Tibial artery (tissue), 4 donors: ENCODE results near the gene IL1RAPL1.

Source experiments
- DNase-seq, 2 donors: peaks; one replicate each; pipeline ENCODE4 v3.0.0-alpha.2; 2019
- H3K27ac ChIP-seq, 2 donors: fragments of 200-600 bp; sonication (generic) in 1 of 2; 1 replicate in 1 of 2; 2 replicates in 1 of 2; pipeline ENCODE4 v1.5.1; 2018 to 2019; ENCODE audit warnings: mild to moderate bottlenecking in 1 of 2
- H3K27me3 ChIP-seq, 2 donors: fragments of 200-600 bp; sonication (generic) in 1 of 2; one replicate each; pipeline versions ENCODE4 v1.5.1 to v1.6.0; 2016 to 2019
- H3K36me3 ChIP-seq, 3 donors: fragments of 200-600 bp; sonication (generic) in 2 of 3; one replicate each; pipeline ENCODE4 v1.5.1; 2016 to 2019; ENCODE audit warnings: mild to moderate bottlenecking in 2 of 3
- H3K4me1 ChIP-seq, 4 donors: fragments of 200-600 bp; sonication (generic) in 2 of 4; 1 replicate in 3 of 4; 2 replicates in 1 of 4; pipeline ENCODE4 v1.5.1; 2016 to 2019
- H3K4me3 ChIP-seq, 2 donors: fragments of 200-600 bp; sonication (generic) in 1 of 2; 1 replicate in 1 of 2; 2 replicates in 1 of 2; pipeline ENCODE4 v1.5.1; 2018 to 2019; ENCODE audit warnings: mild to moderate bottlenecking in 2 of 2
- H3K9me3 ChIP-seq, 3 donors: fragments of 200-600 bp; sonication (generic) in 1 of 3; one replicate each; pipeline ENCODE4 v1.5.1; 2016 to 2019
- CTCF ChIP-seq, 2 experiments: fragments of 200-600 bp in 1 of 2; fragments of 450-650 bp in 1 of 2; IDR thresholded peaks; one replicate each; pipeline ENCODE4 v1.5.1; 2017 to 2019; ENCODE audit warnings: antibody characterized with exemption in 2 of 2, mild to moderate bottlenecking in 1 of 2, moderate library complexity in 1 of 2
- intact Hi-C: fragments of 100-400 bp; cut with DNase I; formaldehyde crosslinking; loops from one replicate; pipeline ENCODE4 v1.15.0; 2023; ENCODE audit warnings: low total_unique reads

The IL1RAPL1 gene

GRCh38 chrX:29724316-29724715 is 1137.1 kb downstream of the IL1RAPL1 start:
- Histone ChIP-seq H3K27ac (no peak overlapping the region), H3K9me3 (no peaks in the 10 kb centered on the region), H3K36me3 (no peaks in the 10 kb centered on the region), H3K4me3 (no peak overlapping the region), H3K27me3 (no peaks in the 10 kb centered on the region), H3K4me1 (no peaks in the 10 kb centered on the region)
- intact Hi-C loops = no loop called here
- DNase-seq = no peak
- no peak for TF ChIP-seq CTCF (IDR thresholded peaks at IDR 0.05)

DNA sequence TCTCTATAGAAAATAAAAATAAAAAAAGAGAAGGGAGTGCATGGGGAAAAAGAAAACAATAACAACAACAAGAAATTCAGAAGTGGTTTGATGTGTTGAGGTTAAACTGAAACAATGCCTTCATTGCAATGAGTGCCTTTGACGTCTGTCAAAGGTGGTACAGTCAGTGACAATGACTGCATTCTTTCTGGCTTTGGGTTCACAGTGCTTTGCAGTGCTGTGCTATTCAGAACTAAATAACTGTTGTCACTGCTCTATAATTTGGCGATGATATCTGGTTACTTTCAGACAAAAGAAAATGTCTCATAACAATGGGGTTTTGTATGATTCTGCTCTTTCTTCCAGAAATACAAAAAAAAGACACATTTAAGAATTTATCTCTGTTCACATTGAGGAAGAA is 1139.6 kb downstream of the IL1RAPL1 start:
- no peak for DNase-seq
- intact Hi-C loops = no loop called here
- TF ChIP-seq CTCF (IDR thresholded peaks at IDR 0.05) = no peak
- H3K36me3 ChIP-seq = no peaks in the 10 kb centered on the region
- no peak overlapping the region for H3K4me3 ChIP-seq
- no peaks in the 10 kb centered on the region for H3K27me3 ChIP-seq
- H3K27ac ChIP-seq = no peak overlapping the region
- H3K9me3 ChIP-seq = no peaks in the 10 kb centered on the region
- no peaks in the 10 kb centered on the region for H3K4me1 ChIP-seq

- Histone ChIP-seq H3K4me3 (no peak overlapping the region), H3K27ac (no peak overlapping the region), H3K9me3 (no peaks in the 10 kb centered on the region), H3K36me3 (no peaks in the 10 kb centered on the region), H3K4me1 (no peaks in the 10 kb centered on the region), H3K27me3 (no peaks in the 10 kb centered on the region)
- DNase-seq = no peak
- intact Hi-C loops = no loop called here
- TF ChIP-seq CTCF (IDR thresholded peaks at IDR 0.05) = no peak
These were observed 1141.4 kb downstream of the IL1RAPL1 start for GRCh38 chrX:29728639-29729038.

- no peaks in the 10 kb centered on the region for H3K9me3 ChIP-seq
- no peak overlapping the region for H3K4me3 ChIP-seq
- no peaks in the 10 kb centered on the region for H3K27me3 ChIP-seq
- H3K36me3 ChIP-seq = no peaks in the 10 kb centered on the region
- H3K4me1 ChIP-seq = no peaks in the 10 kb centered on the region
- no peak for DNase-seq
- intact Hi-C loops = no loop called here
- H3K27ac ChIP-seq = no peak overlapping the region
- TF ChIP-seq CTCF (IDR thresholded peaks at IDR 0.05) = no peak
These were observed 1157.7 kb downstream of the IL1RAPL1 start for GRCh38 chrX:29744966-29745365.

- no peaks in the 10 kb centered on the region for H3K27me3 ChIP-seq
- no peaks in the 10 kb centered on the region for H3K36me3 ChIP-seq
- no peak for TF ChIP-seq CTCF (IDR thresholded peaks at IDR 0.05)
- no peaks in the 10 kb centered on the region for H3K9me3 ChIP-seq
- intact Hi-C loops = no loop called here
- no peaks in the 10 kb centered on the region for H3K4me1 ChIP-seq
- no peak overlapping the region for H3K4me3 ChIP-seq
- no peak overlapping the region for H3K27ac ChIP-seq
- DNase-seq = no peak
These were observed 1159.1 kb downstream of the IL1RAPL1 start for GRCh38 chrX:29746326-29746725.

DNA sequence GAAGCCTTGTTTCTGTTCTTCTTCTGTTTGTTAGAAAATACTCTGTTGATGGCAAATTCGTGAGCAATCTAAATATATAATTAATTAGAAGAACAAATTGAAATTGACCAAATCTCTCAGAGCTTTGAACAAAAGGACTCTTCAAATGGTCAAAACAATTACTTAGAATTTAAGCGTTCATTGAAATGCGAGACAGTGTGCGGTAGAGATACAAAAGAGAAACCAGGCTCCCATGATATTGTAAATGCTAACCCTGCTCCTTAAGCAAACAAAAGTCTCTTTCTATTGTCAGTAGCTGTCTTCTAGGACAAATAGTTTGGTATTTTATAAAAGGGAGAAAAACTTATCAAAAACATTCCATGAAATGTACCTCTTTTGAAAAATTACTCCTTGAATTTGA is 1174.8 kb downstream of the IL1RAPL1 start:
- Histone ChIP-seq H3K27me3 (no peaks in the 10 kb centered on the region), H3K27ac (no peak overlapping the region), H3K4me1 (no peaks in the 10 kb centered on the region), H3K36me3 (no peaks in the 10 kb centered on the region), H3K9me3 (no peaks in the 10 kb centered on the region), H3K4me3 (no peak overlapping the region)
- no peak for TF ChIP-seq CTCF (IDR thresholded peaks at IDR 0.05)
- intact Hi-C loops = no loop called here
- DNase-seq = no peak
